Gastroesophageal sphincter (tissue), 4 donors: Measurements from ENCODE around the gene FNTB. TPM values are rescaled to one million over a fixed set of nuclear protein-coding genes. Genes with fewer than 3 reads are reported as not detected.

Experiments used
- ATAC-seq: fragments of 150-250 bp; one replicate; pipeline ENCODE4 v1.9.1; 2016; ENCODE audit warnings: mild to moderate bottlenecking, moderate library complexity
- H3K27ac ChIP-seq, 4 donors: fragments of 200-600 bp; sonication (generic) in 3 of 4; 1 replicate in 3 of 4; 2 replicates in 1 of 4; pipeline ENCODE4 v1.5.1; 2016 to 2019
- H3K27me3 ChIP-seq: fragments of 200-600 bp; sonication (generic); one replicate; pipeline ENCODE4 v1.5.1; 2019
- H3K36me3 ChIP-seq, 2 donors: fragments of 200-600 bp; sonication (generic); one replicate each; pipeline ENCODE4 v1.5.1; 2019; ENCODE audit warnings: control low read depth in 1 of 2
- H3K4me1 ChIP-seq, 3 donors: fragments of 200-600 bp; sonication (generic); 1 replicate in 2 of 3; 2 replicates in 1 of 3; pipeline ENCODE4 v1.5.1; 2016 to 2019; ENCODE audit warnings: control low read depth in 2 of 3
- H3K4me3 ChIP-seq, 2 donors: fragments of 200-600 bp; sonication (generic); one replicate each; pipeline ENCODE4 v1.5.1; 2019; ENCODE audit warnings: mild to moderate bottlenecking in 1 of 2, moderate library complexity in 1 of 2
- H3K9me3 ChIP-seq, 3 donors: fragments of 200-600 bp; sonication (generic); one replicate each; pipeline ENCODE4 v1.5.1; 2017 to 2019; ENCODE audit warnings: control low read depth in 2 of 3
- EP300 ChIP-seq: sonication (generic); formaldehyde crosslinking; IDR thresholded peaks from one replicate; pipeline ENCODE4 v1.6.1; 2017; ENCODE audit warnings: antibody characterized with exemption, mild to moderate bottlenecking
- POLR2A ChIP-seq, 2 donors: fragments of 450-650 bp; IDR thresholded peaks; one replicate each; pipeline ENCODE4 v1.6.1; 2017; ENCODE audit warnings: antibody characterized with exemption in 2 of 2, mild to moderate bottlenecking in 2 of 2, moderate library complexity in 1 of 2
- POLR2AphosphoS5 ChIP-seq: sonication (generic); formaldehyde crosslinking; IDR thresholded peaks from one replicate; pipeline ENCODE4 v1.6.1; 2017; ENCODE audit warnings: antibody characterized with exemption
- WGBS, 2 donors: methylation state at CpG; one replicate each; pipeline ENCODE4 v1.1.5; 2018; ENCODE audit warnings: low coverage in 1 of 2; 5-methylcytosine and 5-hydroxymethylcytosine counted together
- total RNA-seq, 4 donors: library from RNA; depleted of rRNA; stranded (reverse); fragments of >200 nt; gene quantifications; one replicate each; pipeline ENCODE4 v1.1.0, GENCODE V29; 2016
- TF ChIP-seq, protein P1 (sequence below), 4 experiments: fragments of 200-600 bp in 2 of 4; fragments of 450-650 bp in 2 of 4; sonication (generic) in 1 of 4; IDR thresholded peaks; one replicate each; pipeline ENCODE4 v1.5.1; 2017 to 2019; ENCODE audit warnings: antibody characterized with exemption in 4 of 4, mild to moderate bottlenecking in 2 of 4, moderate library complexity in 2 of 4

FNTB gene
- total RNA-seq, 4 donors from 2014 or later, result 12.5 to 22.7 (median 17.2) TPM

DNA sequence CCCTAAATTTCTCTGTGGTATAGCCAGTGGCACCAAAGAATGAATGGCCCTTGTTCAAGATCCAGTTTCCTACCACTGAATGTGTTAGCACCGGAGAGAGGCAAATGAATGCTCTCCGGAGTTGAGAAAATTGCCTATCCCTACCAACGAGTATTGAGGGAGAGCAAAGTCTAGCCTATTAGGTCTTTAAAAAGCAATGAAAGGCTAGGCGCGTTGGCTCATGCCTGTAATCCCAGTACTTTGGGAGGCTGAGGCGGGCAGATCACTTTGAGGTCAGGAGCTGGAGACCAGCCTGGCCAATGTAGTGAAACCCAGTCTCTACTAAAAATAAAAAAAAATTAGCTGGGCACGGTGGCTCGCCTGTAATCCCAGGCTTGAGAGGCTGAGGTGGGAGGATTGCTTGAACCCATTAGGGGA lies 13.7 kb upstream of the FNTB start:
- Histone ChIP-seq H3K27ac (no peak overlapping the region), H3K27me3 (no peaks in the 10 kb centered on the region), H3K36me3 (no peaks in the 10 kb centered on the region), H3K4me1 (peaks cover 0 to 17% (median 5%) of the 10 kb centered on the region in 3 donors), H3K4me3 (no peak overlapping the region), H3K9me3 (no peaks in the 10 kb centered on the region)
- WGBS, 2 donors, result 73 to 79% methylated on average over 3 to 8 of the region's 8 CpGs
- no peak for TF ChIP-seq POLR2A (IDR thresholded peaks at IDR 0.05)
- no peak for TF ChIP-seq EP300
- no peak for TF ChIP-seq POLR2AphosphoS5
- TF ChIP-seq, protein P1, sequence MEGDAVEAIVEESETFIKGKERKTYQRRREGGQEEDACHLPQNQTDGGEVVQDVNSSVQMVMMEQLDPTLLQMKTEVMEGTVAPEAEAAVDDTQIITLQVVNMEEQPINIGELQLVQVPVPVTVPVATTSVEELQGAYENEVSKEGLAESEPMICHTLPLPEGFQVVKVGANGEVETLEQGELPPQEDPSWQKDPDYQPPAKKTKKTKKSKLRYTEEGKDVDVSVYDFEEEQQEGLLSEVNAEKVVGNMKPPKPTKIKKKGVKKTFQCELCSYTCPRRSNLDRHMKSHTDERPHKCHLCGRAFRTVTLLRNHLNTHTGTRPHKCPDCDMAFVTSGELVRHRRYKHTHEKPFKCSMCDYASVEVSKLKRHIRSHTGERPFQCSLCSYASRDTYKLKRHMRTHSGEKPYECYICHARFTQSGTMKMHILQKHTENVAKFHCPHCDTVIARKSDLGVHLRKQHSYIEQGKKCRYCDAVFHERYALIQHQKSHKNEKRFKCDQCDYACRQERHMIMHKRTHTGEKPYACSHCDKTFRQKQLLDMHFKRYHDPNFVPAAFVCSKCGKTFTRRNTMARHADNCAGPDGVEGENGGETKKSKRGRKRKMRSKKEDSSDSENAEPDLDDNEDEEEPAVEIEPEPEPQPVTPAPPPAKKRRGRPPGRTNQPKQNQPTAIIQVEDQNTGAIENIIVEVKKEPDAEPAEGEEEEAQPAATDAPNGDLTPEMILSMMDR (IDR thresholded peaks at IDR 0.05), result no peak
- ATAC-seq, result no peak

DNA sequence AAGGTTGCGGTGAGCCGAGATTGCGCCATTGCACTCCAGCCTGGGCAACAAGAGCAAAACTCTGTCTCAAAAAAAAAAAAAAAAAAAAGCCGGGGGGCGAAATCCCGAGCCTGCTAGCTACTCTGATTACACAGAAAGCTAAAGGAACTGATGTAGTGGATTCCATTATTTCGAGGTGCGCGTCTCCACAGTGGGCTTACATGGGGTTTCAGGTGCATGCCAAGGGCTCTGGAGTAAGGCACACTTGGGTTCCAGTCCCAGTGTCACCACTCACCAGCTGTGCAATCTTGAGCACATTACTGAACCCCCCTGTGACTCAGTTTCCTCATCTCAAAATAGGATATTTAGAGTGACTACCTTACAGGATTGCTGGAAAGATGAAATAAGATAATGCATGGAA lies 12.9 kb upstream of the FNTB start:
- WGBS, 2 donors, result 96% methylated on average over 6 of the region's 9 CpGs; no CpG with 5 or more reads in 1 of the 2 donors
- Histone ChIP-seq H3K27ac (no peak overlapping the region), H3K9me3 (no peaks in the 10 kb centered on the region), H3K27me3 (no peaks in the 10 kb centered on the region), H3K4me1 (peaks cover 0 to 17% (median 5%) of the 10 kb centered on the region in 3 donors), H3K4me3 (no peak overlapping the region), H3K36me3 (no peaks in the 10 kb centered on the region)
- no peak for ATAC-seq
- TF ChIP-seq, protein P1 (IDR thresholded peaks at IDR 0.05), result no peak
- no peak for TF ChIP-seq EP300
- TF ChIP-seq POLR2AphosphoS5, result no peak
- no peak for TF ChIP-seq POLR2A (IDR thresholded peaks at IDR 0.05)

DNA sequence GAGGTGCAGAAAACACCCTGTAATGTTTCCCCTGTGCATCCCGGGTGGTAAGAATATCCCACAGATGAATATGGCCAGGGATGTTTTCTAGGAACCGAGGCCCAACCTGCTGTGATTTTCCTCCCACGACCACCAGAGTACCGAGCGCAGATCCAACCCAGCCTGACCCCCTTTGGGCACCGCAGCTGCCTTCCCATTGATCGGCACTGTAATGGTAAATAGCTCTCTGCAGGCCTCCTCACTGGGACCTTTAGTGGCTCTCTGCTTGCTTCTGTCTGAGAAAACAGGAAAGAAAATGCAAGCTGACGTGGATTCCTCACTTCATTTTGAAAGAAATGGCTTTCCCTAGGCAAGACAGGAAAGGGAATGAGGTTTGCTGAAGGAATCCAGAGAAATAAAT lies 12.1 kb upstream of the FNTB start:
- H3K4me3 ChIP-seq, result no peak overlapping the region
- ATAC-seq, result no peak
- H3K4me1 ChIP-seq, result peaks cover 0 to 17% (median 5%) of the 10 kb centered on the region in 3 donors
- no peaks in the 10 kb centered on the region for H3K36me3 ChIP-seq
- WGBS, 2 donors, result 75 to 83% methylated on average over 1 to 5 of the region's 8 CpGs
- no peak overlapping the region for H3K27ac ChIP-seq
- no peaks in the 10 kb centered on the region for H3K27me3 ChIP-seq
- TF ChIP-seq POLR2AphosphoS5 (no peak), EP300 (no peak), POLR2A (IDR thresholded peaks at IDR 0.05) (no peak)
- TF ChIP-seq, protein P1 (IDR thresholded peaks at IDR 0.05), result no peak
- H3K9me3 ChIP-seq, result no peaks in the 10 kb centered on the region

DNA sequence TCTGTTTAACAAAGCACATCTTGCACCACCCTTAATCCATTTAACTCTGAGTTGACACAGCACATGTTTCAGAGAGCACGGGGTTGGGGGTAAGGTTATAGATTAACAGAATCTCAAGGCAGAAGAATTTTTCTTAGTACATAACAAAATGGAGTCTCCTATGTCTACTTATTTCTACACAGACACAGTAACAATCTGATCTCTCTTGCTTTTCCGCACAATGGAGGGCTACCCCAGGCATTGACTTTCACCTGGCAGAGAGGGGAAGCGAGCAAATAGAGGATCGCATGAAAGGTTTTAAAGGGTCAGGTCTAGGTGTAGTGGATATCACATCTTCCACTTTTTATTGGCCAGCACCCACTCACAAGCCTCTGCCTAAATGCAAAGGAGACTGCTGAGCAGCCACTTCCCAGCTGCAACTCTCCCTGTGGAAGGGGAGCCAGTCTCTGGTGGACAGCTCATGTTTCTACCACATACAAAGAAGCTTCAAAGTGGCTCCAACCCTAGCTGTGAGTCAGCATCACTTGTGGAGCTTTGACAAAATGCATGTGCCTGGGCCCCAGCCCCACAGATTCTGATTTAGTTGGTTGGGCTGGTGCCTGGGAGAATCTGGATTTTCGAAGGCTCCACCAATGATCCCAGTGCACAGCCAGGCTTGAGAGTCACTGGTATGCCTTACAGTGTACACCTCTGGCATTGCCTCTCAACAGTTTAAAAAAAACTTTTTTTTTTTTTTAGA lies 7.2 kb upstream of the FNTB start:
- TF ChIP-seq POLR2A (IDR thresholded peaks at IDR 0.05) (no peak), POLR2AphosphoS5 (no peak), EP300 (no peak)
- TF ChIP-seq, protein P1 (IDR thresholded peaks at IDR 0.05), result no peak
- WGBS, 2 donors, result 96 to 97% methylated on average over 3 to 4 of the region's 5 CpGs
- no peak for ATAC-seq
- Histone ChIP-seq H3K27ac (no peak overlapping the region), H3K27me3 (no peaks in the 10 kb centered on the region), H3K4me3 (no peak overlapping the region), H3K9me3 (no peaks in the 10 kb centered on the region), H3K36me3 (no peaks in the 10 kb centered on the region), H3K4me1 (peaks cover 0 to 10% (median 0%) of the 10 kb centered on the region in 3 donors)
